KG1 (cell line): ENCODE measurements around the gene ASB14.
"Not testable (repeated sequence)": the region's sequence is repeated elsewhere in the genome, so short reads cannot be mapped to it uniquely, and the experiment has no call there.

Experiments
- DNase-seq: peaks from one replicate; lab custom pipeline; 2025; lab: John Stamatoyannopoulos, UW

ASB14 gene

GRCh38 chr3:57292159-57292896, at the start of gene ASB14:
TSS of gene ASB14 (minus strand) at chr3:57292685. CDS start at chr3:57292033, 652 bp downstream.
- DNase-seq = no peak

- DNase-seq = not testable (repeated sequence)
These were observed 46.7 kb upstream of the ASB14 start for GRCh38 chr3:57339071-57339642.

- DNase-seq = not testable (repeated sequence)
These were observed 46.0 kb upstream of the ASB14 start for GRCh38 chr3:57338272-57339070.

- no peak for DNase-seq
These were observed 42.9 kb upstream of the ASB14 start for GRCh38 chr3:57335283-57335938.

GRCh38 chr3:57331078-57331610, 38.7 kb upstream of the ASB14 start:
- DNase-seq = no peak

GRCh38 chr3:57326498-57326897, 34.0 kb upstream of the ASB14 start:
- not testable (repeated sequence) for DNase-seq

GRCh38 chr3:57314204-57314603, 21.7 kb upstream of the ASB14 start:
- DNase-seq = no peak

GRCh38 chr3:57309769-57310360, 17.4 kb upstream of the ASB14 start:
- DNase-seq = no peak

- not testable (repeated sequence) for DNase-seq
These were observed 11.0 kb upstream of the ASB14 start for GRCh38 chr3:57303520-57303919.

GRCh38 chr3:57298041-57298440, 5.6 kb upstream of the ASB14 start:
- no peak for DNase-seq

- no peak for DNase-seq
These were observed 527 bp upstream of the ASB14 start for GRCh38 chr3:57292897-57293526.

GRCh38 chr3:57288403-57288802, 4.1 kb downstream of the ASB14 start:
- no peak for DNase-seq

GRCh38 chr3:57287205-57287604, 5.3 kb downstream of the ASB14 start:
- no peak for DNase-seq

GRCh38 chr3:57283334-57283733, 9.2 kb downstream of the ASB14 start:
- no peak for DNase-seq

- DNase-seq = no peak
These were observed 10.8 kb downstream of the ASB14 start for GRCh38 chr3:57281715-57282114.

- DNase-seq = no peak
These were observed 12.8 kb downstream of the ASB14 start for GRCh38 chr3:57279685-57280084.

GRCh38 chr3:57278237-57278636, 14.2 kb downstream of the ASB14 start:
- no peak for DNase-seq

- DNase-seq = no peak
These were observed 17.1 kb downstream of the ASB14 start for GRCh38 chr3:57275393-57275792.

- no peak for DNase-seq
These were observed 17.6 kb downstream of the ASB14 start for GRCh38 chr3:57274845-57275244.

- DNase-seq = no peak
These were observed 24.1 kb downstream of the ASB14 start for GRCh38 chr3:57268416-57268815.

GRCh38 chr3:57261929-57262328, 30.6 kb downstream of the ASB14 start:
- no peak for DNase-seq
